ENCODE results near the gene AHRR. TPM values are rescaled to one million over a fixed set of nuclear protein-coding genes. Genes with fewer than 3 reads are reported as not detected.
"Not testable (repeated sequence)": the region's sequence is repeated elsewhere in the genome, so short reads cannot be mapped to it uniquely, and the experiment has no call there.

The AHRR gene
- total RNA-seq, 2 donors from 2014 or later = 0.26 to 0.33 TPM

DNA sequence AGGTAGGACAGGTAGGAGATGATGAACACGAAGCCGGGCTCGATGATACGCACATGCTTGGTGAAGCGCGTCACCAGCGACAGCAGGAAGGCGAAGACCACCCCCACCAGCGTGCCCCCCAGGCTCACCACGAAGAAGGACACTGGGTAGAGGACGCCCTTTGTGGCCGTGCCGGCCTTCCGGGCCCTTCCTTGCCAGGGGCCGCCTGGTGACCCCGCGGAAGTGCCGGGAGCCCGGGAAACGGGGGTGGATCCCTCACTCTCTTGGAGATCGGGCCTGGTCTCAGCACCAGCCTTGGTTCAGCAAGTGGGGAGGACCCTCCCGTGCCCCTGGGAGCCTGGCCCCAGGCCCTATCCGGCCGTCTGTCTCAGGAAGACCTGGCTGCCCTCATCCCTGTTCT, 163.0 kb downstream of the AHRR start:
- H3K27ac ChIP-seq = no peak overlapping the region
- H3K4me1 ChIP-seq = no peaks in the 10 kb centered on the region
- 82 to 92% methylated on average over 22 to 24 of the region's 24 CpGs for WGBS, 2 donors
- ATAC-seq (no peak), DNase-seq (no peak)
- no peak overlapping the region for H3K4me3 ChIP-seq
- no peaks in the 10 kb centered on the region for H3K36me3 ChIP-seq (replicated peaks in 1 of 2; ENCODE audit: insufficient read depth in 1 of 2, low read depth in 2 of 2)
- H3K9me3 ChIP-seq = no peaks in the 10 kb centered on the region
- intact Hi-C loops (cut with DNase I) = no loop called here
- TF ChIP-seq POLR2A (IDR thresholded peaks at IDR 0.05) = no peak
- TF ChIP-seq, protein P1, sequence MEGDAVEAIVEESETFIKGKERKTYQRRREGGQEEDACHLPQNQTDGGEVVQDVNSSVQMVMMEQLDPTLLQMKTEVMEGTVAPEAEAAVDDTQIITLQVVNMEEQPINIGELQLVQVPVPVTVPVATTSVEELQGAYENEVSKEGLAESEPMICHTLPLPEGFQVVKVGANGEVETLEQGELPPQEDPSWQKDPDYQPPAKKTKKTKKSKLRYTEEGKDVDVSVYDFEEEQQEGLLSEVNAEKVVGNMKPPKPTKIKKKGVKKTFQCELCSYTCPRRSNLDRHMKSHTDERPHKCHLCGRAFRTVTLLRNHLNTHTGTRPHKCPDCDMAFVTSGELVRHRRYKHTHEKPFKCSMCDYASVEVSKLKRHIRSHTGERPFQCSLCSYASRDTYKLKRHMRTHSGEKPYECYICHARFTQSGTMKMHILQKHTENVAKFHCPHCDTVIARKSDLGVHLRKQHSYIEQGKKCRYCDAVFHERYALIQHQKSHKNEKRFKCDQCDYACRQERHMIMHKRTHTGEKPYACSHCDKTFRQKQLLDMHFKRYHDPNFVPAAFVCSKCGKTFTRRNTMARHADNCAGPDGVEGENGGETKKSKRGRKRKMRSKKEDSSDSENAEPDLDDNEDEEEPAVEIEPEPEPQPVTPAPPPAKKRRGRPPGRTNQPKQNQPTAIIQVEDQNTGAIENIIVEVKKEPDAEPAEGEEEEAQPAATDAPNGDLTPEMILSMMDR (IDR thresholded peaks at IDR 0.05) = no peak
- peaks cover 0 to 12% of the 10 kb centered on the region in 2 donors for H3K27me3 ChIP-seq

DNA sequence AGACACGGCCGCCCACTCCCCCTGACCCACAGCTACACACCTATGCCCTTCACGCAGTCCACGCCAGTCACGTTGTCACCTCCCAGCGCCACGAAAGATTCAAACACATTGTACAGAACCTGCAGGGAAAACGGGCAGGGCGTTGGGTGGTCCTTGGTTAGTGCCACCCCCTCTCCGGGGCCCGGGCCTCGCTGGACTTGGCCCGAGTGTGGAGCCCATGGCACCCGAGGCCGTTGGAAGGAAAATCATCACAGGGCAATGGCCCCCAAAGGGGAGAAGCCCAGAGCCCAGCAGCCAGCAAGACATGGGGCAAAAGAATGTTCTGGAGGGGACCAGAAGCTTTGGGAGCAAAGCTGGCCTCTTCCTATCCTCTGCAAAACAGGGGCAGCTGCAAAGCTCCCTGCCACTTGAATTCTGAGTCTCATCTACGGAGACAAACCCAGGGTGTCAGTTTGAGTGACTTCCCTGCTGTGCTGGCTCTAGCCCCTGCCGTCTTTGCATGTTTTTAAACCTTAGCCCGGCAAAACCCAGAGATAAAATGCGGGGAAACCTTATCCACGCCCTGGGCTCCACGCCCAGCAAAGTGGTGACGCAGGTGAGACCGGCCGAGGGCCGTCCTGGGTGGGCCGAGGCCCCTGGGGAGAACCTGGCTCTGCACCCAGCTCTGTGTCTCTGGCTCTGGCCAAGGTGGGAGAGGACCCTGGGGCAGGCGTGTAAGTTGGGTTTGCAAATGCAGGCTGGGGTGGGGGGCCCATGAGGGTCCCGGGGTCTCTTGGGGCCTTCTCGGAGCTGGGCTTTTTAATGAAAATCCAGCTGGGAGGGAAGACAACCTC, 163.8 kb downstream of the AHRR start:
- WGBS, 2 donors = 62 to 67% methylated on average over 22 to 29 of the region's 29 CpGs
- intact Hi-C loops (cut with DNase I) = no loop called here
- no peak for DNase-seq

DNA sequence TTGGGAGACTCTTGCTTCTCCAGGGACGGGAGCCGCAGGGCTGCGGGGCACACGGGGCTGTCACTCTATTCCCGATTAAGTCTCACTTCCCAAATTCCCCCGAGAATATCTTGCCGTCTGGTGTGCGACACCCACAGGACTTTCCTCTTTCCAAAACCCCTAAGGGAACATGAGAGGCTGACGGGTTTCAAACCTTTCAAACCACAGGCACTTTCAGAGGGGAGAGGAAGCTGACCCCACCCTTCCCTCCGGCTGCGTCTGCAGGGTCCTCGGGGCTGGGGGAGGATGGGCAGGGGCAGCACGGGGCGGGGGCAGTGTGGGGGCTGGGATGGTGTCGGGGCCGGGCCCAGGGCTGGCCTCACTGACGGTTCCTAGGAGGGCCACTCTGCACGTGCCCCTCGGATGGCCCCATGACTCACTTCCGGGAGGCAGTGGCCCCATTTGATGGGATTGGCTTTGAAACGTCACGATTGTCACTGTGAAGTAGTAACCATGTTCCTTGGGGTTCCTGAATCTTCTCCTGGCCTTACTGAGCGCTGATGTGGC, 164.5 kb downstream of the AHRR start:
- Histone ChIP-seq H3K4me3 (no peak overlapping the region), H3K4me1 (no peaks in the 10 kb centered on the region), H3K9me3 (no peaks in the 10 kb centered on the region), H3K36me3 (replicated peaks in 1 of 2; ENCODE audit: insufficient read depth in 1 of 2, low read depth in 2 of 2) (no peaks in the 10 kb centered on the region), H3K27me3 (peaks cover 0 to 3% of the 10 kb centered on the region in 2 donors), H3K27ac (no peak overlapping the region)
- no peak for ATAC-seq
- intact Hi-C loops (cut with DNase I) = no loop called here
- TF ChIP-seq POLR2A (IDR thresholded peaks at IDR 0.05) = no peak
- TF ChIP-seq, protein P1 (IDR thresholded peaks at IDR 0.05) = no peak
- 35 to 39% methylated on average over 7 to 23 of the region's 23 CpGs for WGBS, 2 donors
- DNase-seq = no peak

More for the DNA sequence above, 163.8 kb downstream of the AHRR start:
- ATAC-seq = no peak
- Histone ChIP-seq H3K27me3 (peaks cover 0 to 5% of the 10 kb centered on the region in 2 donors), H3K36me3 (replicated peaks in 1 of 2; ENCODE audit: insufficient read depth in 1 of 2, low read depth in 2 of 2) (no peaks in the 10 kb centered on the region), H3K27ac (no peak overlapping the region), H3K9me3 (no peaks in the 10 kb centered on the region), H3K4me1 (no peaks in the 10 kb centered on the region), H3K4me3 (no peak overlapping the region)
- no peak for TF ChIP-seq POLR2A (IDR thresholded peaks at IDR 0.05)
- TF ChIP-seq, protein P1 (IDR thresholded peaks at IDR 0.05) = no peak

DNA sequence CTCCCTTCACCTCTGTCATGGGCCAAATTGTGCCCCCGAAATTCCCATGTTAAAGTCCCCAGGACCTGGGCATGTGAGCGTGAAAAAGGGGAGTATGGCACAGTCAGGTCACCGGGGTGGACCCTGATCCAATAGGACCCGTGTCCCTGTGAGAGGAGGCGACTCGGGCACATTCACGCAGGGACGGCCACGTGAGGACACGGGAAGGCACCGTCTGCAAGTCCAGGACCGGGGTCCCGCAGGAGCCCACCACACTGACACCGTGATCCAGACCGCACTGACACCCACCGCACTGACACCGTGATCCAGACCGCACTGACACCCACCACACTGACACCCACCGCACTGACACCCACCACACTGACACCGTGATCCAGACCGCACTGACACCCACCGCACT, 165.1 kb downstream of the AHRR start:
- H3K36me3 ChIP-seq (replicated peaks in 1 of 2; ENCODE audit: insufficient read depth in 1 of 2, low read depth in 2 of 2); H3K27me3 ChIP-seq; H3K4me3 ChIP-seq; H3K4me1 ChIP-seq; ATAC-seq; DNase-seq; H3K9me3 ChIP-seq; H3K27ac ChIP-seq; intact Hi-C loops (cut with DNase I): not testable (repeated sequence)
- 82 to 91% methylated on average over 4 to 22 of the region's 22 CpGs for WGBS, 2 donors

Other genes with a start within 250 kb of the AHRR start
- gene PLEKHG4B, start 229.5 kb upstream of the AHRR start, total RNA-seq = 1 to 10 TPM in 1 of 2 donors, under 1 TPM in 1; 0.99 to 1.3 TPM
- not detected for gene LRRC14B, start 130.2 kb upstream of the AHRR start, total RNA-seq
- gene CCDC127, start 103.6 kb upstream of the AHRR start, total RNA-seq = 1 to 10 TPM; 3.9 to 4.0 TPM
- gene SDHA, start 103.4 kb upstream of the AHRR start, total RNA-seq = 10 to 100 TPM; 62.8 to 75.5 TPM
- 10 to 100 TPM; 43.1 to 49.4 TPM for gene PDCD6, start 50.1 kb upstream of the AHRR start, total RNA-seq
- gene EXOC3, start 121.5 kb downstream of the AHRR start, total RNA-seq = 10 to 100 TPM; 32.2 to 79.1 TPM
- gene SLC9A3, start 202.7 kb downstream of the AHRR start, total RNA-seq = 1 to 10 TPM; 2.0 to 4.7 TPM